IMR-90 (cell line): ENCODE results near the gene LAMB2. TPM values are rescaled to one million over a fixed set of nuclear protein-coding genes. Genes with fewer than 3 reads are reported as not detected.
A peak's percentile ranks its signal among the peaks of the same experiment; 100 is the strongest.

Source experiments
- ATAC-seq: fragments of 200-7000 bp; cut with Tn5 transposase; 2 replicates; pipeline ENCODE4 v1.9.1; 2020; ENCODE audit warnings: low read depth, mild to moderate bottlenecking, moderate library complexity
- BruUV-seq: library from RNA; stranded (reverse); fragments of 400-500 nt; replicated peaks from 2 replicates; lab custom pipeline; 2021; lab: Mats Ljungman, UMichigan
- CTCF ChIA-PET: fragments of 300-600 bp; formaldehyde crosslinking; extraction: SDS; loops from one replicate; lab custom pipeline; 2021; ENCODE audit warnings: antibody characterized with exemption; lab: Yijun Ruan, JAX
- POLR2A ChIA-PET: fragments of 300-600 bp; sonication (Branson Sonifier 250); formaldehyde crosslinking; loops from one replicate; lab custom pipeline; 2022; ENCODE audit warnings: antibody characterized with exemption; ENCODE audit not compliant: unreplicated experiment; lab: Charles Lee
- DNase-seq: peaks from one replicate; pipeline ENCODE4 v3.0.0; 2013
- H2AFZ ChIP-seq: replicated peaks from 2 replicates; pipeline ENCODE3; 2013; ENCODE audit warnings: low read length, mild to moderate bottlenecking; ENCODE audit not compliant: poor library complexity
- H2AK5ac ChIP-seq: 2 replicates; pipeline ENCODE4 v1.6.1; 2013; ENCODE audit warnings: low read depth, low read length, inconsistent platforms
- H2AK9ac ChIP-seq: replicated peaks from 2 replicates; pipeline ENCODE3; 2013; ENCODE audit warnings: mild to moderate bottlenecking, low read depth, low read length, moderate library complexity; ENCODE audit not compliant: poor library complexity
- H2BK120ac ChIP-seq: 2 replicates; pipeline ENCODE4 v1.6.1; 2013; ENCODE audit warnings: low read depth, low read length, inconsistent platforms
- H2BK15ac ChIP-seq: 3 replicates; pipeline ENCODE4 v1.6.1; 2013; ENCODE audit warnings: low read depth, low read length, inconsistent platforms
- H2BK20ac ChIP-seq: 2 replicates; pipeline ENCODE4 v1.6.1; 2013; ENCODE audit warnings: low read depth, mild to moderate bottlenecking, inconsistent platforms, low read length, moderate library complexity
- H2BK5ac ChIP-seq: 2 replicates; pipeline ENCODE4 v1.6.1; 2013; ENCODE audit warnings: mild to moderate bottlenecking, low read depth, low read length, inconsistent platforms; ENCODE audit not compliant: poor library complexity, severe bottlenecking
- H3K14ac ChIP-seq: replicated peaks from 2 replicates; pipeline ENCODE4 v1.6.1; 2013; ENCODE audit warnings: low read depth, low read length, inconsistent platforms
- H3K18ac ChIP-seq: 2 replicates; pipeline ENCODE4 v1.6.1; 2013; ENCODE audit warnings: low read depth, low read length, control low read depth
- H3K23ac ChIP-seq: 2 replicates; pipeline ENCODE4 v1.6.1; 2013; ENCODE audit warnings: low read depth, low read length, inconsistent platforms
- H3K27ac ChIP-seq: 2 replicates; pipeline ENCODE4 v1.5.1; 2013; ENCODE audit warnings: mild to moderate bottlenecking, control low read depth, low read length; ENCODE audit not compliant: insufficient read depth
- H3K27me3 ChIP-seq: 2 replicates; pipeline ENCODE4 v1.6.1; 2013; ENCODE audit warnings: low read length; ENCODE audit not compliant: control insufficient read depth, insufficient read depth
- H3K36me3 ChIP-seq: 2 replicates; pipeline ENCODE4 v1.6.1; 2013; ENCODE audit warnings: low read length, mixed read lengths; ENCODE audit not compliant: control insufficient read depth, insufficient read depth
- H3K4ac ChIP-seq: 2 replicates; pipeline ENCODE4 v1.6.1; 2013; ENCODE audit warnings: low read depth, low read length, inconsistent platforms
- H3K4me1 ChIP-seq: 2 replicates; pipeline ENCODE4 v1.6.1; 2013; ENCODE audit warnings: low read length, mixed read lengths; ENCODE audit not compliant: control insufficient read depth, insufficient read depth
- H3K4me2 ChIP-seq: 2 replicates; pipeline ENCODE4 v1.6.1; 2013; ENCODE audit warnings: low read depth, mild to moderate bottlenecking, control low read depth, low read length, moderate library complexity
- H3K4me3 ChIP-seq: 2 replicates; pipeline ENCODE4 v1.5.1; 2013; ENCODE audit warnings: low read depth, mild to moderate bottlenecking, control low read depth, low read length, moderate library complexity; ENCODE audit not compliant: insufficient read depth
- H3K56ac ChIP-seq: 2 replicates; pipeline ENCODE4 v1.6.1; 2013; ENCODE audit warnings: low read length, inconsistent platforms; ENCODE audit not compliant: insufficient read depth; ENCODE audit errors: extremely low read depth
- H3K79me1 ChIP-seq, 2 experiments: 2 replicates each; pipeline ENCODE4 v1.6.1; 2013; ENCODE audit warnings: low read length in 2 of 2, inconsistent platforms in 1 of 2, low read depth in 1 of 2
- H3K9ac ChIP-seq: 2 replicates; pipeline ENCODE4 v1.6.1; 2013; ENCODE audit warnings: low read depth, low read length, control low read depth
- H3K9me1 ChIP-seq: 2 replicates; pipeline ENCODE4 v1.6.1; 2013; ENCODE audit warnings: low read length, inconsistent platforms; ENCODE audit not compliant: insufficient read depth
- H3K9me3 ChIP-seq: 2 replicates; pipeline ENCODE4 v1.6.1; 2013; ENCODE audit warnings: low read length; ENCODE audit not compliant: control insufficient read depth, insufficient read depth
- H4K20me1 ChIP-seq: 2 replicates; pipeline ENCODE4 v1.6.1; 2013; ENCODE audit warnings: low read length, inconsistent platforms; ENCODE audit not compliant: insufficient read depth
- H4K5ac ChIP-seq: 2 replicates; pipeline ENCODE4 v1.6.1; 2013; ENCODE audit warnings: mild to moderate bottlenecking, low read depth, low read length, control low read depth
- H4K8ac ChIP-seq, 2 experiments: 2 replicates each; pipeline ENCODE4 v1.6.1; 2013; ENCODE audit warnings: low read depth in 2 of 2, low read length in 2 of 2, control low read depth in 1 of 2, inconsistent platforms in 1 of 2
- H4K91ac ChIP-seq: 2 replicates; pipeline ENCODE4 v1.6.1; 2013; ENCODE audit warnings: low read depth, low read length, inconsistent platforms; ENCODE audit not compliant: insufficient read depth
- CEBPB ChIP-seq: IDR thresholded peaks from 2 replicates; pipeline ENCODE4 v1.6.1; 2012; ENCODE audit warnings: low read depth, low read length, improper control_type of control experiment
- MAZ ChIP-seq: IDR thresholded peaks from 2 replicates; pipeline ENCODE4 v1.6.1; 2012; ENCODE audit warnings: low read depth, mild to moderate bottlenecking, low read length, improper control_type of control experiment, moderate library complexity, borderline replicate concordance
- WGBS, 2 experiments: methylation state at CpG; one replicate each; pipeline versions ENCODE4 v1.1.5 to v1.1.7; 2013; ENCODE audit warnings: missing lambda C conversion rate in 2 of 2; ENCODE audit not compliant: insufficient read length in 1 of 2; ENCODE audit errors: extremely low coverage in 2 of 2; 5-methylcytosine and 5-hydroxymethylcytosine counted together
- dilution Hi-C: fragments of 300-500 bp; cut with HindIII; formaldehyde crosslinking; loops from one replicate; pipeline ENCODE4 v1.14.3; 2018; ENCODE audit warnings: low sequenced_read_pairs; ENCODE audit not compliant: unreplicated experiment
- in situ Hi-C: fragments of 300-500 bp; cut with MboI; formaldehyde crosslinking; loops from 3 replicates; pipeline ENCODE4 v1.14.3; 2019; ENCODE audit warnings: low sequenced_read_pairs, inconsistent platforms, mixed read lengths
- intact Hi-C: fragments of 100-400 bp; cut with micrococcal nuclease; formaldehyde crosslinking; loops from 2 replicates; pipeline ENCODE4 v1.10.0; 2022
- polyA plus RNA-seq, 3 experiments: library from polyadenylated mRNA; depleted of rRNA; stranded (reverse); fragments of >200 nt; gene quantifications; 2 replicates each; pipeline ENCODE4 v1.2.3, GENCODE V29; 2012; ENCODE audit warnings: low replicate concordance in 1 of 3
- total RNA-seq: library from RNA; depleted of rRNA; stranded (reverse); fragments of >200 nt; gene quantifications from 2 replicates; pipeline ENCODE4 v1.2.3, GENCODE V29; 2012
- TF ChIP-seq, protein P1 (sequence below): conservative IDR thresholded peaks from 2 replicates; pipeline ENCODE4 v1.5.1; 2012; ENCODE audit warnings: mild to moderate bottlenecking, low read depth, low read length, improper control_type of control experiment

LAMB2 gene
- total and polyA plus RNA-seq, 2 of the 4 experiments (the other 2 are of a cell fraction) = 213 to 570 TPM

DNA sequence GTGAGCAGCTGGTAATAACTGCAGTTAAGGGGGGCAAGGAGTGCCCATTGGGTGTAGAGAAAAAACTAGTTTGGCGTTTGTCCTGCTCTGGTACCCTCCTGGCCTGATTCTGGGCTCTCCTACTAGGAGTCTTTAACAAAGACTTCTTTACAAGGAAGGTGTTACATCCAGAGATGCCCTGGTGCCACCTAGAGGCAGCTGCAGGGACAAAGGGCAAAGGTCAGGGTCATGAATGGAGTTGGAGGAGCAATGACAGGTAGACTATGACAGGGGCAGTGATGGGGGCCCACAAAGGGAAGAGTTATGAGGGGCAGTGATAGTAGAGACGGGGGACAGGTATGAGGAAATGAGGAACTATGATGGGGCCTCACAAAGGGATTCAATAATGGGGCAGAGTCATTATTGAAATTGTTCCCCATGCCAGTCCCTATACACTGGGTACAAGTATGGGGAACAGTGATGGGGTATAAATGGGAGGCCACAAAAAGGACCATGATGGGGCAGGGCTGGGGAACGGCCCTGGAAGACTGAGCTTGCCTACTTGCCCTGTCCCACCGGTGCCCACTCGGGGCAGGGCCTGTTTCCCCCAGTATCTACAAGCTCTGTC lies 25.4 kb upstream of the LAMB2 start:
- intact Hi-C loops = no loop called here
- POLR2A ChIA-PET = no interaction called here

More for the DNA sequence above, 25.4 kb upstream of the LAMB2 start:
- no peak for TF ChIP-seq CEBPB
- TF ChIP-seq, protein P1, sequence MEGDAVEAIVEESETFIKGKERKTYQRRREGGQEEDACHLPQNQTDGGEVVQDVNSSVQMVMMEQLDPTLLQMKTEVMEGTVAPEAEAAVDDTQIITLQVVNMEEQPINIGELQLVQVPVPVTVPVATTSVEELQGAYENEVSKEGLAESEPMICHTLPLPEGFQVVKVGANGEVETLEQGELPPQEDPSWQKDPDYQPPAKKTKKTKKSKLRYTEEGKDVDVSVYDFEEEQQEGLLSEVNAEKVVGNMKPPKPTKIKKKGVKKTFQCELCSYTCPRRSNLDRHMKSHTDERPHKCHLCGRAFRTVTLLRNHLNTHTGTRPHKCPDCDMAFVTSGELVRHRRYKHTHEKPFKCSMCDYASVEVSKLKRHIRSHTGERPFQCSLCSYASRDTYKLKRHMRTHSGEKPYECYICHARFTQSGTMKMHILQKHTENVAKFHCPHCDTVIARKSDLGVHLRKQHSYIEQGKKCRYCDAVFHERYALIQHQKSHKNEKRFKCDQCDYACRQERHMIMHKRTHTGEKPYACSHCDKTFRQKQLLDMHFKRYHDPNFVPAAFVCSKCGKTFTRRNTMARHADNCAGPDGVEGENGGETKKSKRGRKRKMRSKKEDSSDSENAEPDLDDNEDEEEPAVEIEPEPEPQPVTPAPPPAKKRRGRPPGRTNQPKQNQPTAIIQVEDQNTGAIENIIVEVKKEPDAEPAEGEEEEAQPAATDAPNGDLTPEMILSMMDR = 0 out of 2 replicates have a peak, but pooled peaks have one; percentile 6
- TF ChIP-seq MAZ = no peak
- BruUV-seq = no TSS peak
- in situ Hi-C loops = loop anchor here (25.0 kb wide), 1 partner anchor 279 kb away; the partner anchor contains the start of gene NICN1
- no peak overlapping the region for H2AK9ac ChIP-seq
- CTCF ChIA-PET = interaction anchor here (0.9 kb wide), 1 partner anchor 29 kb away, joined by 3 read pairs; no protein-coding TSS in a partner anchor
- WGBS, 2 experiments = 50% methylated on average over 2 of the region's 5 CpGs; no CpG with 5 or more reads in 1 of the 2 experiments
- H3K56ac ChIP-seq = no peak overlapping the region
- no peak overlapping the region for H3K4ac ChIP-seq
- H2BK15ac ChIP-seq = no peak overlapping the region
- H3K14ac ChIP-seq = no peak overlapping the region
- peaks cover 7% of the 10 kb centered on the region; the same call in 1 of the 2 replicates for H3K9me1 ChIP-seq
- H3K9me3 ChIP-seq = no peaks in the 10 kb centered on the region
- peaks cover 5% of the 10 kb centered on the region; the same call in 1 of the 2 replicates for H4K20me1 ChIP-seq
- ATAC-seq (no peak; the same call in 1 of the 2 replicates), DNase-seq (no peak)
- H4K8ac ChIP-seq = no peak overlapping the region
- H3K4me1 ChIP-seq = no peaks in the 10 kb centered on the region
- no peak overlapping the region for H3K27ac ChIP-seq
- H2BK120ac ChIP-seq = no peak overlapping the region
- H2BK5ac ChIP-seq = no peak overlapping the region
- peaks cover 17 to 29% of the 10 kb centered on the region in 2 experiments for H3K79me1 ChIP-seq
- no peaks in the 10 kb centered on the region for H3K27me3 ChIP-seq
- dilution Hi-C loops = no loop called here
- H2AFZ ChIP-seq = no peak overlapping the region
- no peak overlapping the region for H2BK20ac ChIP-seq
- no peak overlapping the region for H3K9ac ChIP-seq
- no peak overlapping the region for H4K91ac ChIP-seq
- H3K23ac ChIP-seq = no peak overlapping the region
- H3K4me2 ChIP-seq = no peak overlapping the region
- H3K4me3 ChIP-seq = no peak overlapping the region
- no peak overlapping the region for H4K5ac ChIP-seq
- H2AK5ac ChIP-seq = no peak overlapping the region
- no peak overlapping the region for H3K18ac ChIP-seq
- H3K36me3 ChIP-seq = peaks cover 14% of the 10 kb centered on the region
